Neural progenitor cell (in vitro differentiated cells): ENCODE data around the gene UBE2L6. TPM values are rescaled to one million over a fixed set of nuclear protein-coding genes. Genes with fewer than 3 reads are reported as not detected.
A peak's percentile ranks its signal among the peaks of the same experiment; 100 is the strongest.

Source experiments
- DNase-seq: peaks from one replicate; pipeline ENCODE4 v3.0.0-alpha.2; 2016; ENCODE audit warnings: low spot score
- H2AFZ ChIP-seq: fragments of 200-600 bp; sonication (generic); replicated peaks from 2 replicates; pipeline ENCODE4 v1.6.1; 2016; ENCODE audit warnings: antibody characterized with exemption
- H3F3A ChIP-seq: fragments of 200-600 bp; sonication (generic); 2 replicates; pipeline ENCODE4 v1.6.1; 2016; ENCODE audit warnings: antibody characterized with exemption, low read depth
- H3K27ac ChIP-seq: fragments of 200-600 bp; sonication (generic); 2 replicates; pipeline ENCODE4 v1.5.1; 2016; ENCODE audit warnings: mild to moderate bottlenecking
- H3K27me3 ChIP-seq: fragments of 200-600 bp; sonication (generic); 2 replicates; pipeline ENCODE4 v1.6.1; 2016; ENCODE audit warnings: mild to moderate bottlenecking, moderate library complexity
- H3K36me3 ChIP-seq: fragments of 200-600 bp; sonication (generic); 2 replicates; pipeline ENCODE4 v1.5.1; 2016
- H3K4me1 ChIP-seq: fragments of 200-600 bp; sonication (generic); 2 replicates; pipeline ENCODE4 v1.6.1; 2016; ENCODE audit warnings: mixed run types
- H3K4me2 ChIP-seq: fragments of 200-600 bp; sonication (generic); 2 replicates; pipeline ENCODE4 v1.6.1; 2016
- H3K4me3 ChIP-seq: fragments of 200-600 bp; sonication (generic); 2 replicates; pipeline ENCODE4 v1.5.1; 2016
- H3K79me2 ChIP-seq: fragments of 200-600 bp; sonication (generic); 2 replicates; pipeline ENCODE4 v1.6.1; 2016; ENCODE audit warnings: low read depth
- H3K9ac ChIP-seq: fragments of 200-600 bp; sonication (generic); 2 replicates; pipeline ENCODE4 v1.6.1; 2016
- H3K9me3 ChIP-seq: fragments of 200-600 bp; sonication (generic); 2 replicates; pipeline ENCODE4 v1.5.1; 2016; ENCODE audit warnings: low read depth
- H4K20me1 ChIP-seq: fragments of 200-600 bp; sonication (generic); 2 replicates; pipeline ENCODE4 v1.6.1; 2016; ENCODE audit warnings: low read depth
- H3K27ac Mint-ChIP-seq: 3 replicates; pipeline ENCODE4 v1.8.0; 2021; ENCODE audit warnings: mixed read lengths
- H3K27me3 Mint-ChIP-seq: 2 replicates; pipeline ENCODE4 v1.8.0; 2022; ENCODE audit warnings: low read depth, mild to moderate bottlenecking, inconsistent platforms, moderate library complexity, mixed read lengths; ENCODE audit not compliant: insufficient read depth
- H3K36me3 Mint-ChIP-seq: 3 replicates; pipeline ENCODE4 v1.8.0; 2021; ENCODE audit warnings: mixed read lengths
- H3K4me1 Mint-ChIP-seq: 3 replicates; pipeline ENCODE4 v1.8.0; 2021; ENCODE audit warnings: mixed read lengths
- H3K4me3 Mint-ChIP-seq: 3 replicates; pipeline ENCODE4 v1.8.0; 2021; ENCODE audit warnings: mild to moderate bottlenecking, moderate library complexity, mixed read lengths
- H3K9me3 Mint-ChIP-seq: 3 replicates; pipeline ENCODE4 v1.8.0; 2020; ENCODE audit warnings: mixed read lengths
- CTCF ChIP-seq: fragments of 200-600 bp; sonication (generic); IDR thresholded peaks from 2 replicates; pipeline ENCODE4 v1.5.1; 2017; ENCODE audit warnings: antibody characterized with exemption, mild to moderate bottlenecking
- EZH2 ChIP-seq: fragments of 200-600 bp; sonication (generic); IDR thresholded peaks from 2 replicates; pipeline ENCODE4 v1.6.1; 2017; ENCODE audit warnings: antibody characterized with exemption, mild to moderate bottlenecking, moderate library complexity
- EZH2phosphoT487 ChIP-seq: fragments of 200-600 bp; sonication (generic); IDR thresholded peaks from 2 replicates; pipeline ENCODE4 v1.6.1; 2017; ENCODE audit warnings: antibody characterized with exemption
- total RNA-seq: library from RNA; depleted of rRNA; stranded (reverse); fragments of >200 nt; gene quantifications from 2 replicates; pipeline ENCODE4 v1.2.3, GENCODE V29; 2015; ENCODE audit warnings: low replicate concordance

Gene UBE2L6
- total RNA-seq, 1 donor from 2014 or later: 76.2 TPM

- Mint-ChIP-seq H3K27ac (peak overlapping the region; percentile 23), H3K4me1 (peaks cover 51% of the 10 kb centered on the region), H3K9me3 (no peaks in the 10 kb centered on the region), H3K4me3 (peak overlapping the region; percentile 78), H3K27me3 (peaks cover 8% of the 10 kb centered on the region), H3K36me3 (peaks cover 14% of the 10 kb centered on the region)
- peaks cover 45% of the 10 kb centered on the region for H3K4me1 ChIP-seq
- H3K9ac ChIP-seq: no peak overlapping the region
- peak overlapping the region; percentile 97 for H3K27ac ChIP-seq
- H2AFZ ChIP-seq: no peak overlapping the region
- H3K4me2 ChIP-seq: peak overlapping the region; percentile 76
- H3K27me3 ChIP-seq: no peaks in the 10 kb centered on the region
- no peaks in the 10 kb centered on the region for H3K9me3 ChIP-seq
- no peaks in the 10 kb centered on the region for H3K36me3 ChIP-seq
- H3F3A ChIP-seq: peaks cover 45% of the 10 kb centered on the region
- no peak for TF ChIP-seq CTCF
- no peak for TF ChIP-seq EZH2phosphoT487
- no peak for TF ChIP-seq EZH2
- no peak for DNase-seq
- peaks cover 20% of the 10 kb centered on the region for H3K79me2 ChIP-seq
- H3K4me3 ChIP-seq: peak overlapping the region; percentile 56
- H4K20me1 ChIP-seq: no peaks in the 10 kb centered on the region
These were observed 31.3 kb upstream of the UBE2L6 start for GRCh38 chr11:57598831-57599155.

- Histone ChIP-seq H3F3A (peaks cover 45% of the 10 kb centered on the region), H3K9ac (no peak overlapping the region), H3K79me2 (peaks cover 20% of the 10 kb centered on the region), H2AFZ (no peak overlapping the region), H3K36me3 (no peaks in the 10 kb centered on the region), H3K4me1 (peaks cover 50% of the 10 kb centered on the region), H3K27me3 (no peaks in the 10 kb centered on the region), H3K9me3 (no peaks in the 10 kb centered on the region), H3K4me2 (peak overlapping the region; percentile 76), H3K4me3 (peak overlapping the region; percentile 56), H4K20me1 (no peaks in the 10 kb centered on the region), H3K27ac (peak overlapping the region; percentile 97)
- peak; percentile 98 for DNase-seq
- peaks cover 8% of the 10 kb centered on the region for H3K27me3 Mint-ChIP-seq
- H3K36me3 Mint-ChIP-seq: peaks cover 14% of the 10 kb centered on the region
- H3K4me3 Mint-ChIP-seq: peak overlapping the region; percentile 78
- no peak for TF ChIP-seq EZH2phosphoT487
- no peaks in the 10 kb centered on the region for H3K9me3 Mint-ChIP-seq
- H3K27ac Mint-ChIP-seq: peak overlapping the region; percentile 99
- H3K4me1 Mint-ChIP-seq: peaks cover 54% of the 10 kb centered on the region
These were observed 30.7 kb upstream of the UBE2L6 start for GRCh38 chr11:57597916-57598830.

GRCh38 chr11:57597461-57597915, 30.0 kb upstream of the UBE2L6 start, which contains the start of gene SERPING1:
Gene SERPING1, plus strand, starts transcription at chr11:57597685. Its CDS starts 586 bp downstream, at chr11:57598271.
- H3K27ac ChIP-seq: peak within 1 kb of the TSS; percentile 97
- H3K4me1 Mint-ChIP-seq: peaks cover 59% of the 10 kb centered on the region

More at GRCh38 chr11:57597461-57597915, 30.0 kb upstream of the UBE2L6 start, which contains the start of gene SERPING1:
- Histone ChIP-seq H3K4me1 (peaks cover 50% of the 10 kb centered on the region), H3K9me3 (no peaks in the 10 kb centered on the region), H3K79me2 (peaks cover 20% of the 10 kb centered on the region), H3K27me3 (no peaks in the 10 kb centered on the region), H3K4me3 (peak within 1 kb of the TSS; percentile 56), H4K20me1 (no peaks in the 10 kb centered on the region), H3K9ac (no peak within 1 kb of the TSS), H3K4me2 (peak within 1 kb of the TSS; percentile 76), H3K36me3 (no peaks in the 10 kb centered on the region), H2AFZ (no peak within 1 kb of the TSS), H3F3A (peaks cover 45% of the 10 kb centered on the region)
- H3K27me3 Mint-ChIP-seq: peaks cover 8% of the 10 kb centered on the region
- no peak for DNase-seq
- H3K27ac Mint-ChIP-seq: peak within 1 kb of the TSS; percentile 99
- no peaks in the 10 kb centered on the region for H3K9me3 Mint-ChIP-seq
- peaks cover 14% of the 10 kb centered on the region for H3K36me3 Mint-ChIP-seq
- TF ChIP-seq EZH2: no peak
- TF ChIP-seq EZH2phosphoT487: no peak
- TF ChIP-seq CTCF: no peak
- H3K4me3 Mint-ChIP-seq: peak within 1 kb of the TSS; percentile 78
